ENCODE data around the gene VWA8.
A peak's percentile ranks its signal among the peaks of the same experiment; 100 is the strongest.

VWA8 gene

GRCh38 chr13:41960637-41961465, at the start of gene VWA8:
TSS of gene VWA8 (minus strand) at chr13:41961109. CDS start at chr13:41961015, 94 bp downstream.
- DNase-seq (ENCODE audit: low spot score): peak; percentile 92

- no peak for DNase-seq (ENCODE audit: low spot score)
Measured at GRCh38 chr13:42009057-42009456, 48.1 kb upstream of the VWA8 start.

DNA sequence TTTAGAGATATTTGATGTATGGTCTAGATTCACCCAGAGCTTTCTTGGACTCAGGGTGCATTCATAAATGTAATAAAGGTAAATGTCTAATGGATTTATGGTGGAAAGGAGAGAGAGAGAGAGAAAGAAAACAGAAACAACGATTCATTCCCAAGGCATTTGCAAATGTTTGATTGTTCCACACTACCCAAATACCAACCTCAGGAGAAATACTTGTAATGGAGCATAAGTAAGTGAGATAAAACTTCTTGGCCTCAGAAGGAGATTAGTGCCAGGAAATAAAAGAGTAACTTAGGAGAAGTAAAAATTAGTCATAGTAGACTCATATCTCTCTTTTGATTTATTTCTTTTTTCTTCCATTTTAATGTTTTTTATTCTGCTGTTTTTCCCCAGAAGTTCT, 46.9 kb upstream of the VWA8 start:
- DNase-seq (ENCODE audit: low spot score): no peak

DNA sequence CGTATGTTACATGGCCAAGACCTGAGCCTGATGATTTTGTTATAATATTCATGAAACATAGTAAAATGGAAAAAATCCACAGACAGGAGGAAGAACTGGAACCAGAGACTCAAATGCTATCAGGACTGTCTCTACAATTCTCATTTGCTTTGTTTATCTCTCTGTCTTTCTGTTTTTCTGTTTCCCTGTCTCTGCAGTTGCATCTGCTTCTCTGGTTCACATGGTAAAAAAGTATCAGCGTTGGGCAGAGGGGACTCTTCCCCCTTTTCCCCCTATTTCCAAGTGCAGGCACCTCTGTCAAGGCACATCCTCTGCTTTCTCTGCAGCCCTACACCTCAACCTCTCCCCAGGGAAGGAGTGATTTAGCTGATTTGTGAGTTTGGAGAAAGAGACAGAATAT, 41.2 kb upstream of the VWA8 start:
- no peak for DNase-seq (ENCODE audit: low spot score)

DNA sequence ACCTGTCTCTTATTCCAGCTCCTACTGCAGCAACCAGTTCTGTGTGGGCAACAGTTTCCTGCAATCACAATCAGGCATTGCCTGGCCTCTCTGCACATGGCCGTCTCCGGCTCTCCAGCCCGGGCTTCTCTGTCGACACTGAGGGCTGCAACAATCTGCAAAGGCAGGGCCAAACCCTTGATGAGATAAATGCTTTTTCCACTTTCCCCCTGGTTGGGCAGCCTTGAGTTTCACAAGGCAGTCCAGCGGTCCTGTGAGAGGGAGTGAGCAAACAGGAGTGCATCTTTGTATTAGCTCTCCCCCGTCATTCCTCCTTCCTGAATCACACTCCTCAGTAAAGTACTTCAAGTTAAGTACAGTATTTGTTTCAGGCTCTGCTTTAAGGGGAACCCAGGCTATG, 40.7 kb upstream of the VWA8 start:
- no peak for DNase-seq (ENCODE audit: low spot score)

GRCh38 chr13:42000846-42001245, 39.9 kb upstream of the VWA8 start:
- no peak for DNase-seq (ENCODE audit: low spot score)

DNA sequence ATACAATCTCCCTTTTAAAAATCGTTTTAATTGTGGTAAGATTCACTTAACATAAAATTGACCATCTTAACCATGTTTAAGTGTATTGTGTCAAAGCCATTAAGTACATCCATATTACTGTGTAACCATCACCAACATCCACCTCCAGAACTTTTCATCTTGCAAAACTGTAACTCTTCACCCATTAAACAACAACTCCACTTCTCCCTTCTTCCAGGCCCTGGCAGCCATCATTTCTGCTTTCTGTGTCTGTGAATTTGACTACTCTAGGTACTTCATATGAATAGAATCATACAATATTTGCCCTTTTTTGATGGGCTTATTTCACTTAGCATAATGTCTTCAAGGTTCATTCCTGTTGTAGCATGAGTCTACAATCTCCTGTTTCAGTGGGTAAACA, 36.5 kb upstream of the VWA8 start:
- no peak for DNase-seq (ENCODE audit: low spot score)

DNA sequence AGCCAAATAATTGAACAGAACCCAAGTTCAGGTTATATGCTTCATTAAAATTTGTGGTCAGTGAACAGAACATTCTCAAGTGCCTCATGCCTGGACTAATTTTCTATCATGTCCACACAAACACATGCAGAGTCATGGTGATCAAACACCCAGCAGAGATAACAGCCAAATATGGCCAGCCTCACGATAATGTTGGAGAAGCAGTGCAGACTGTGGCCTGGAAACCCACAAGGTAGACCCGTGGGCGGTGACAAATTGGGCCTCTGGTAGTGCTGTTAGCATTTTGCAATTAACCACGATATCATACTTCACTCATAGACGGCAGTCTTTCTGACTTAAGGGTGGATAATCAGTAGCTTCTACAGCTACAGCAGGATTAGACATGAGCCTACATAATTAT, 35.0 kb upstream of the VWA8 start:
- no peak for DNase-seq (ENCODE audit: low spot score)

DNA sequence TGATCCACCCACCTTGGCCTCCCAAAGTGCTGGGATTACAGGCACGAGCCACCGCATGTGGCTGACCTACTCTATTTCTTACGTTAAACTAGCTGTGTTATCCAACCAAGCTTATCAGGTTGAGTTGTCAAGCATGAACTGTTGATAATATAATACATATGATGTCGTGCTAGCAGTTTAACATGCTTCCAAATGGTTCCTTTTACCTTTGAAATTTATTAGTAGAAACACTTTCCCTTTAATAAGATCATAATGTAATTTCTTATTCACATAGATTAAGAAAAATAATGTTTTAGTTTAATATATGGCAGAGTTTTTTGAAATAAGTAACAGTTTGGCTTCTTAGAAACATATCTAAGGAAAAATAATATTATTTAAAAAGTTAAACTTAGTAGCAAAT, 34.4 kb upstream of the VWA8 start:
- DNase-seq (ENCODE audit: low spot score): no peak

DNA sequence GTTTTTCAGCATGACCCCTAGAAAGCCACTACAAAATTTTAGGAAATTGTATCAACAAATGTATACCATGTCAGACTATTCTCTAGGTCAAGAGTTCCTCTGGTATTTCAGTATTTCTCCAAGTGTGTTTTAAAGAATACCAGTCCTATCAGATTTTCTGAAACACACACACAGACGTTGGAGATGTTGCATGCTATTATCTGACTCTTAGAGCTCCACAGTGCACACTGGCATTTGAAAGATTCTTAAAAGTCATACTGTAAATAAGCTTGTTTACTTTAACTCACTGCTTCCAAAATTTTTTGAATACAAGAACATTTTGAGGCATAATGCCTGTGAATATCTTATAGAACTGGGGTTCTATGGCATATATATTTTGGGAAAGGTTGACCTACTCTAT, 33.8 kb upstream of the VWA8 start:
- DNase-seq (ENCODE audit: low spot score): no peak

DNA sequence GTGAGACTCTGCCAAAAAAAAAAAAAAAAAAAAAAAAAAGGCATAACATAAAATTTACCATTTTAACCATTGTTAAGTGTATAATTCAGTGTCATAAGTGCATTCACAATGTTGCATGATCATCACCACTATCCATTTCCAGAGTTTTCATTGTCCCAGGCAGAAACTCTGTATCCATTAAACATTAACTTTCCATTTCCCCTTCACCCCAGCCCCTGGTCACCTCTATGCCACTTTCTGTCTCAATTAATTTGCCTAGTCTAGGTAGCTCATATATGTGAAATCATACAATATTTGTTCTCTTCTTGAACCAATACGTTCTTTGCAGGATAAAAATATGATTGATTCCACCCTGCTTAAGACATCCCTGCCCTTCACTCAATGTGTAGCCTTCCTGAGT, 31.0 kb upstream of the VWA8 start:
- DNase-seq (ENCODE audit: low spot score): no peak

- no peak for DNase-seq (ENCODE audit: low spot score)
Measured at GRCh38 chr13:41988244-41988643, 27.3 kb upstream of the VWA8 start.

GRCh38 chr13:41985788-41986508, 25.0 kb upstream of the VWA8 start:
- DNase-seq (ENCODE audit: low spot score): no peak

DNA sequence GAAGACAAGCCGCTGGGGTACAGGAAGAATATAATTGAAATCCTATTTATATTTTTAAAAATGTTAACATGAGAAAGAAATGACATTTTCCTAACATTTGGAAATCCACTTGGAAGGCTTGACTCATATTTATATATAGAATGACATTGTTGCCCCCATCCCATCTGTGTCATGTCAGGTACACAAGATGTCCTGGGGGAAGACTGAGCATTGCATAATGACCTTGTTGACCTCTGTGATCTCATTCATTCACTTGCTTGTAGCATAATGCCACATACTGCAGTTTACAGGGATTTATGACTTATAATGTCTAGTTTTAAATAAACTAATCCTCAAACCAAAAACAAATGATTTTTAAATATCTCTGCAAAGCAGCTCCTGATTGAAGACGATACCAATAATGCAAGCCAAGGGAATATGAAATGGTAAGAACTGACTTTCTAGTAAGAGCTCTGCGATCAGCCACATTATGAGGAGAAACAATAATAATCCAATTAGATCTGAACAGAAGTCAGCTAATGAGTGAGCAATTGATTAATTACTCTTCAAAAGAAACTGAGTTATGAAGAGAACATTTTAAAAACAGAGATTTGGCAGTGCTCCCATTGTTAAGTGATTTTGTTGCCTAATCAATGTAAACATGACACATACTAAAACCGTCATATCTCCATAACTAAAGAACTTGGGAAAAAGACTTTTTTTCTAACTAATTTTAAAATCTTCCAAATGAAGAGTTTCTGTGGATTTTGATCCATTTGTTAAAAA, 21.2 kb upstream of the VWA8 start:
- DNase-seq (ENCODE audit: low spot score): no peak

GRCh38 chr13:41978007-41978406, 17.1 kb upstream of the VWA8 start:
- no peak for DNase-seq (ENCODE audit: low spot score)

GRCh38 chr13:41976476-41976875, 15.6 kb upstream of the VWA8 start:
- no peak for DNase-seq (ENCODE audit: low spot score)

DNA sequence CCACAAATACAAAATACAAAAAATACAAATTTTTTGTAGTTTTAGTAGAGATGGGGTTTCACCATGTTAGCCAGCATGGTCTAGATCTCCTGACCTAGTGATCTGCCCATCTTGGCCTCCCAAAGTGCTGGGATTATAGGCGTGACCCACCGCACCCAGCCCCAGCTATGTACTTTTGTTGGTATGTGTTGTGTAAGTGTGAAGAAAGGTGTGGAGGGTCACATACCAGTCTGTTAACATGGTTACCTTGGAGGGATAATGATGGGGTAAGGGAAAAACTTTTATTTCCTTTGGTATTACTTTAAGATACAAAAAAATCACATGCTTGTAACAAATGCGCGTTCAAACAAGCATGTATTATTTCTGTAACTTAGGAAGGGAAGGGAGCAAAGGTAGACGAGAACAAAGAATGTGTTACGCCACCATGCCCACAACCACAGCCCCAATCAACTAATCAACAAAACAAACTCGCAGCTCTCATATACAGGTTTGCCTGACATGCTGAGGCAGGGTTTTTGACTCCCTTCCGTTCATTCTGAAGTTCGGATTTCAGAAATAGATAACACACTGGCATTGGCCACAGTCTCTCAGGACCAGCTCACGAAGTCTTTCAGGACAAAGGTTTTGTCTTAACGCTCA, 13.5 kb upstream of the VWA8 start:
- no peak for DNase-seq (ENCODE audit: low spot score)

DNA sequence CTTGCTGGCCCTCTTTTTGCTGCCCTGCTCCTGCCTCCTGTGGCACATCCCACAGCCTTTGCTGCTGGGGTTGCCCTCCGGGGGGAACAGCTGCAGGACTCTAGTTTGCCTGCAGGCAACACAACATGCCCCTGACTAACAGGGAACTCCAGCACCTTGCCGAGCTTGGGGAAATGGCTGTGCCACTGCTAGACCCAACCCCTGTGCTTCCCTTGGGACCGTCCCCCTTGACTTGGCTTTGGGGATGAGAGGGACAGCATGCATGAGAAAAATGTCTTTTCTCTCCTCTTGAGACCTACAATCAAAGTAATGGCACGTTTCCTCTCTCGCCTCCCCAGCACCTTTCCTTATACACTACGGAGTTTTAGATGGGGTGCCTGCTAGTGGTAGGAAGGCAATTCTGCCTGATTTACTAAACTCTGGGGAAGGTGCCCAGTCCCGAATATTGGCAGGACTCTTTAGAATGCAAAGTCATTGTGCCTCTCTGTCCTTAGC, 12.4 kb upstream of the VWA8 start:
- DNase-seq (ENCODE audit: low spot score): no peak

GRCh38 chr13:41971848-41972247, 10.9 kb upstream of the VWA8 start:
- no peak for DNase-seq (ENCODE audit: low spot score)

- DNase-seq (ENCODE audit: low spot score): no peak
Measured at GRCh38 chr13:41970918-41971317, 10.0 kb upstream of the VWA8 start.

DNA sequence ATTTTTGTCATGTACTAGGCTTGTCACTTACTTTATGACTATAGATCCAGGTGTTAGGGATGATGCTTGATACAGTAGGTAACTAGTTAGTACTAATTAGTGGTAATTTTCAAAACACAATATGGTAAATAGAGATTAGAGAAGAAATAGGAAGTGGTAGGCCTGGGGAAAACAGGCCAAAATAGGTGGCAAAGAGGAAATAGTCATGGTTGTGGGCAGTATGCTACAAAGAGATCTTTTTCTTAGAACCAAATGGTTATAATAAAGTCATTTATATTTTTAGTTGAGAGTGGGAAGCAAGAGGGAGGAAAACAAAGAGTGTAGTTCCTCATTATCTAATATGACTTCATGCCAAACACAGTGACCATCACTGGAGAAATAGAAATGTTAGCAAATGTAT, 9.1 kb upstream of the VWA8 start:
- DNase-seq (ENCODE audit: low spot score): no peak

DNA sequence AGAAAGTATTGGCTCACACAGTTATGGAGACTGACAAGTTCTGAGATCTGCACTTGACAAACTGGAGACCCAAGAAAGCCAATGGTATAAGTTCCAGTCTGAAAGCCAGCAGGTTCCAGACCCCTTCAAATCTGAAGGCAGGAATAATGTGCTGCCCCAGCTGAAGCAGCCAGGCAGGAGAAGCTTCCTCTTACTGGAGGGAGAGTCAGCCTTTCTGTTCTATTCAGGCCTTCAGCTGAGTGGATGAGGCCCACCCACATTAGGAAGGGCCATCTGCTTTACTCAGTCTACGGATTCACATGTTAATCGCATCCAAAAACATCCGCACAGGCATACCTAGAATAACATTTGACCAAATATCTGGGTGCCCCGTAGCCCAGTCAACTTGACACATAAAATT, 8.2 kb upstream of the VWA8 start:
- DNase-seq (ENCODE audit: low spot score): no peak
